Testis (tissue), 2 donors: ENCODE data around the gene RPS21.

Source experiments
- CTCF ChIP-seq, 3 experiments: fragments of 450-650 bp in 2 of 3; fragments of 200-600 bp in 1 of 3; sonication (generic) in 1 of 3; IDR thresholded peaks; one replicate each; pipeline ENCODE4 v1.5.1; 2016 to 2019; ENCODE audit warnings: antibody characterized with exemption in 3 of 3, mild to moderate bottlenecking in 2 of 3, moderate library complexity in 1 of 3
- POLR2A ChIP-seq: fragments of 450-650 bp; IDR thresholded peaks from one replicate; pipeline ENCODE4 v1.6.1; 2017; ENCODE audit warnings: antibody characterized with exemption, mild to moderate bottlenecking, moderate library complexity

DNA sequence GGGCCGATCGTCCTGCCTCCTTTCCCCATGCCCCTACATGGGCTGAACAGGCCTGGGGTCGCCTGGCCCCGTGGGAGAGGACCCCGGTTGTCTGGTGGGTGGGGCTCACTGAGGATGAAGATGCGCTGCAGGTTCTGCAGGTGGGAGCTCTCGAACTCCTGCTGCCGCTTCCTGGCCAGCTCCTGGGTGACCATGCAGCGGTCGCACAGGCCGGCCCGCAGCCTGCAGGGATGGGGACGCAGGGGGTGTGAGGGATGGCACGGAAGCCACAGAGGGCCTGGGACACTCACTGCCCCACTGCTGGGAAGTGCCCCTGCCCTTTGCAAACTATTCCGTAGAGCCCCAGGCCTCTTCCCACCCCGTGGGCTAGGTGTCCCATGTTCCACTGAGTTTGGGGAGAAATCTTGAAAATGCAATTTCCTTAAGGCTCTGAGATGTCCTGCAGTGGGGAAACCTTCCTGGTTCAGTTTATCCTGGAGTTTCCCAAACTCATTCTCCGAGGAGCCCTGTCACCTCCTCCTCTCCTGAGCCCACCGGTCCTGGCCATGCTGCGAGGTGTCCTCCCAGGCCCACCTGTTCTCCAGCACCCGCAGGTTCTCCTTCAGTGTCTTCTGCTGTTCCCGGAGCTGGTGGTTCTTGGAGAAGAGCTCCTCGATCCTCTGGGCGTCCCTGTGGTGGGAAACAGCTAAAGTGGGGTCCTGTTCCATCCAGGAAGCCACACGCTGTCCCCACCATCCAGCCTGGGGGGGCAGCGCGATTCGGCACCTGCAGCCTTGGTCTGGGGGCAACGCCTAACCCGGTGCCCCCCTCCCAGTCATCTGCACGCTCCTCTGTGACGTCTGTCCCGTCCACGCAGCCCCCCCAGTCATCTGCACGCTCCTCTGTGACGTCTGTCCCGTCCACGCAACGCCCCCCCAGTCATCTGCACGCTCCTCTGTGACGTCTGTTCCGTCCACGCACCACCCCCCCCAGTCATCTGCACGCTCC, 30.0 kb downstream of the RPS21 start:
- TF ChIP-seq CTCF (IDR thresholded peaks at IDR 0.05) (no peak), POLR2A (no peak)
